A673 (cell line): ENCODE results near the gene AQP12A. TPM values are rescaled to one million over a fixed set of nuclear protein-coding genes. Genes with fewer than 3 reads are reported as not detected.
"Not testable (repeated sequence)": the region's sequence is repeated elsewhere in the genome, so short reads cannot be mapped to it uniquely, and the experiment has no call there.

Source experiments
- Bru-seq: library from RNA; stranded (reverse); fragments of 400-500 nt; gene quantifications from one replicate; lab custom pipeline; 2021; lab: Mats Ljungman, UMichigan
- BruChase-seq, 2 experiments: library from RNA; stranded (reverse); fragments of 400-500 nt; gene quantifications; one replicate each; lab custom pipeline; 2021; lab: Mats Ljungman, UMichigan
- BruUV-seq: library from RNA; stranded (reverse); fragments of 400-500 nt; replicated peaks from 2 replicates; lab custom pipeline; 2021; lab: Mats Ljungman, UMichigan
- CTCF ChIA-PET: fragments of 300-600 bp; sonication (Branson Sonifier 250); formaldehyde crosslinking; loops from one replicate; lab custom pipeline; 2022; ENCODE audit warnings: antibody characterized with exemption; lab: Charles Lee
- POLR2A ChIA-PET: fragments of 300-600 bp; sonication (Branson Sonifier 250); formaldehyde crosslinking; loops from one replicate; lab custom pipeline; 2022; ENCODE audit warnings: antibody characterized with exemption; ENCODE audit not compliant: low non-redundant PET; lab: Charles Lee
- DNase-seq: peaks from one replicate; pipeline ENCODE4 v3.0.0-alpha.2; 2015; ENCODE audit warnings: low spot score
- H3K27ac ChIP-seq: fragments of 200-600 bp; sonication (generic); 2 replicates; pipeline ENCODE4 v1.5.1; 2016; ENCODE audit warnings: mixed run types, low read depth, mild to moderate bottlenecking, mixed read lengths, antibody characterized with exemption, low read length; ENCODE audit not compliant: poor library complexity, severe bottlenecking
- H3K27me3 ChIP-seq: fragments of 200-600 bp; sonication (generic); replicated peaks from 2 replicates; pipeline ENCODE4 v1.6.1; 2017; ENCODE audit warnings: mixed run types, low read depth, mild to moderate bottlenecking, mixed read lengths, antibody characterized with exemption, low read length; ENCODE audit not compliant: insufficient read depth, poor library complexity
- H3K36me3 ChIP-seq: fragments of 200-600 bp; sonication (generic); 2 replicates; pipeline ENCODE4 v1.6.1; 2016; ENCODE audit warnings: mixed run types, mild to moderate bottlenecking, mixed read lengths, antibody characterized with exemption, low read length; ENCODE audit not compliant: insufficient read depth, poor library complexity, severe bottlenecking
- H3K4me1 ChIP-seq: fragments of 200-600 bp; sonication (generic); 2 replicates; pipeline ENCODE4 v1.6.1; 2017; ENCODE audit warnings: mixed run types, mild to moderate bottlenecking, mixed read lengths, antibody characterized with exemption, low read length; ENCODE audit not compliant: insufficient read depth, poor library complexity, severe bottlenecking
- H3K4me3 ChIP-seq: fragments of 200-600 bp; sonication (generic); 2 replicates; pipeline ENCODE4 v1.5.1; 2016; ENCODE audit warnings: low read depth, mixed run types, mild to moderate bottlenecking, mixed read lengths, low read length; ENCODE audit not compliant: poor library complexity, severe bottlenecking
- H3K9me3 ChIP-seq: fragments of 200-600 bp; sonication (generic); 2 replicates; pipeline ENCODE4 v1.6.1; 2016; ENCODE audit warnings: mixed run types, low read depth, mild to moderate bottlenecking, mixed read lengths, antibody characterized with exemption, low read length; ENCODE audit not compliant: poor library complexity, severe bottlenecking
- EZH2 ChIP-seq: fragments of 200-600 bp; sonication (generic); IDR thresholded peaks from 2 replicates; pipeline ENCODE4 v1.6.1; 2017; ENCODE audit warnings: borderline replicate concordance, low read depth, mild to moderate bottlenecking, mixed read lengths, antibody characterized with exemption, low read length; ENCODE audit not compliant: poor library complexity, severe bottlenecking
- intact Hi-C: fragments of 100-400 bp; cut with micrococcal nuclease; formaldehyde crosslinking; loops from one replicate; pipeline ENCODE4 v1.10.0; 2022; ENCODE audit not compliant: unreplicated experiment
- long read RNA-seq: library from polyadenylated mRNA; stranded (forward); transcript quantifications from one replicate; pipeline ENCODE4 v2.0.0, GENCODE V29; 2022
- total RNA-seq: library from RNA; stranded (reverse); gene quantifications from 2 replicates; pipeline ENCODE4 v1.2.3, GENCODE V29; 2021
- TF ChIP-seq, protein P1 (sequence below): fragments of 300-800, 200-600 bp; sonication (generic); conservative IDR thresholded peaks from 2 replicates; pipeline ENCODE4 v1.5.1; 2017; ENCODE audit warnings: low read depth, mild to moderate bottlenecking, antibody characterized with exemption, low read length, moderate library complexity, mixed read lengths

AQP12A gene
- total RNA-seq (not detected in 2 replicates), Bru-seq, nascent RNA (not detected), BruChase-seq, experiment 1, labeled RNA remaining after a 2-hour chase (not detected), BruChase-seq, experiment 2, labeled RNA remaining after a 6-hour chase (not detected)
- long read RNA-seq, result 0 reads

- H3K4me3 ChIP-seq, BruUV-seq, DNase-seq, H3K27me3 ChIP-seq, H3K36me3 ChIP-seq, H3K27ac ChIP-seq, H3K9me3 ChIP-seq, H3K4me1 ChIP-seq, intact Hi-C loops, CTCF ChIA-PET, POLR2A ChIA-PET: not testable (repeated sequence)
These were observed at the start of gene AQP12A for GRCh38 chr2:240691631-240692420. AQP12A (plus strand) TSS chr2:240691866; CDS start chr2:240691914, 48 bp downstream.

DNA sequence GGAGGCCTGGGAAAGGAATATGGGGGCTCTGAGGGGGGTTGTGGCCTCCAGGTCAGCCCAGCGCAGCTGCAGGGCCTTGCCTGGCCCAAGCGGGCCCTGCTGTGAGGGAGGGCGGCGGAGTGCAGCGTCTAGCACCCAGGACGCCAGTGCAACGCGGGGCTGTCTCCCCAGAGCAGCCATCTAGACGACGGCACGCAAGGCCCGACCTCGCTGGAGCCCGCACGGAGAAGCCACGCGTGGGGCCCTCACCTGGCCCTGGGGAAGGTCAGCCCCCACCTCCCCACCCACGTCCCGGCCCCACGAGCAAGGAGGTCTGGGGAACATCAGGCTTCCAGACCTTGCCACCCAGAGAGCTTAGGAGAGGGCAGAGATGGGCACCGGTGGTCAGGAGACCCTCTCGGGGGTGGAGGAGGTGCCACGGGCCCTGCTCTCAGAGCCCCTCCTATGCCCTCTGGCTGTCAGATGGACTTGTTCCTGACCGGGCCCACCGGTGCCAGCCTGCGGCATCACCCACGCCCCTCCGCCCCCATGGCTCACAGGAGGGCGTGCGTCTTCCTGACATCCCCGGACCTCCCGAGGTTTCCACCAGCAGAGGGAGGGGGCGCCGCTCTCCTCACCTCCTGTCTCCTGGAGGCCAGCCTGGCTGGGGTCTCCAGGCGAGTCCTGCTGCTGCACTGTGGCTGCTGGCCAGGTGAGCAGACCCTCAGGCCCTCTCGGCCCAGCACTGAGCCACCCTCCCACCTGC is 49.4 kb upstream of the AQP12A start:
- Histone ChIP-seq H3K27ac (no peak overlapping the region), H3K4me1 (no peaks in the 10 kb centered on the region), H3K9me3 (no peaks in the 10 kb centered on the region), H3K4me3 (no peak overlapping the region), H3K27me3 (peaks cover 36% of the 10 kb centered on the region), H3K36me3 (no peaks in the 10 kb centered on the region)
- POLR2A ChIA-PET, result no interaction called here
- BruUV-seq, result no TSS peak
- TF ChIP-seq, protein P1, sequence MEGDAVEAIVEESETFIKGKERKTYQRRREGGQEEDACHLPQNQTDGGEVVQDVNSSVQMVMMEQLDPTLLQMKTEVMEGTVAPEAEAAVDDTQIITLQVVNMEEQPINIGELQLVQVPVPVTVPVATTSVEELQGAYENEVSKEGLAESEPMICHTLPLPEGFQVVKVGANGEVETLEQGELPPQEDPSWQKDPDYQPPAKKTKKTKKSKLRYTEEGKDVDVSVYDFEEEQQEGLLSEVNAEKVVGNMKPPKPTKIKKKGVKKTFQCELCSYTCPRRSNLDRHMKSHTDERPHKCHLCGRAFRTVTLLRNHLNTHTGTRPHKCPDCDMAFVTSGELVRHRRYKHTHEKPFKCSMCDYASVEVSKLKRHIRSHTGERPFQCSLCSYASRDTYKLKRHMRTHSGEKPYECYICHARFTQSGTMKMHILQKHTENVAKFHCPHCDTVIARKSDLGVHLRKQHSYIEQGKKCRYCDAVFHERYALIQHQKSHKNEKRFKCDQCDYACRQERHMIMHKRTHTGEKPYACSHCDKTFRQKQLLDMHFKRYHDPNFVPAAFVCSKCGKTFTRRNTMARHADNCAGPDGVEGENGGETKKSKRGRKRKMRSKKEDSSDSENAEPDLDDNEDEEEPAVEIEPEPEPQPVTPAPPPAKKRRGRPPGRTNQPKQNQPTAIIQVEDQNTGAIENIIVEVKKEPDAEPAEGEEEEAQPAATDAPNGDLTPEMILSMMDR, result no peak
- TF ChIP-seq EZH2, result no peak
- DNase-seq, result no peak
- intact Hi-C loops, result no loop called here
- CTCF ChIA-PET, result no interaction called here

GRCh38 chr2:240642806-240643092 is 48.9 kb upstream of the AQP12A start:
- no peak for DNase-seq
- peaks cover 42% of the 10 kb centered on the region for H3K27me3 ChIP-seq
- no peak overlapping the region for H3K4me3 ChIP-seq
- no peak overlapping the region for H3K27ac ChIP-seq
- H3K4me1 ChIP-seq, result no peaks in the 10 kb centered on the region
- no peaks in the 10 kb centered on the region for H3K9me3 ChIP-seq
- intact Hi-C loops, result no loop called here
- BruUV-seq, result no TSS peak
- ChIA-PET CTCF (no interaction called here), POLR2A (no interaction called here)
- no peaks in the 10 kb centered on the region for H3K36me3 ChIP-seq
- TF ChIP-seq, protein P1, result no peak
- no peak for TF ChIP-seq EZH2
